K562 (cell line): ENCODE results near the gene GJC2. TPM values are rescaled to one million over a fixed set of nuclear protein-coding genes. Genes with fewer than 3 reads are reported as not detected.

Experiments
- ASH1L ChIP-seq: fragments of 450-650 bp; IDR thresholded peaks from 2 replicates; pipeline ENCODE4 v1.6.1; 2018; ENCODE audit warnings: borderline replicate concordance, mild to moderate bottlenecking, low read depth; ENCODE audit not compliant: partially characterized antibody
- ESRRA ChIP-seq: fragments of 450-650 bp; IDR thresholded peaks from 2 replicates; pipeline ENCODE4 v1.6.1; 2014; ENCODE audit warnings: low read depth, mild to moderate bottlenecking, moderate library complexity, borderline replicate concordance
- GABPA ChIP-seq: fragments of 200-800 bp; sonication (Bioruptor generic); conservative IDR thresholded peaks from 2 replicates; pipeline ENCODE4 v1.6.1; 2016; ENCODE audit warnings: low read depth, missing genetic modification characterization, missing compliant biosample characterization
- HDAC1 ChIP-seq, 2 experiments: fragments of 450-650 bp; IDR thresholded peaks; 2 replicates each; pipeline ENCODE4 v1.6.1; 2016 to 2017; ENCODE audit warnings: inconsistent platforms in 1 of 2, mild to moderate bottlenecking in 1 of 2, moderate library complexity in 1 of 2
- PHF21A ChIP-seq: fragments of 450-650 bp; IDR thresholded peaks from 2 replicates; pipeline ENCODE4 v1.6.1; 2017; ENCODE audit warnings: low read depth, borderline replicate concordance
- RBM34 ChIP-seq: fragments of 200-400 bp; formaldehyde crosslinking; IDR thresholded peaks from 2 replicates; pipeline ENCODE4 v1.6.1; 2018; ENCODE audit warnings: low read length, borderline replicate concordance; ENCODE audit not compliant: insufficient read depth
- STAT5A ChIP-seq: IDR thresholded peaks from 2 replicates; pipeline ENCODE4 v1.6.1; 2012; ENCODE audit warnings: low read length, inconsistent platforms, borderline replicate concordance
- ZNF3 ChIP-seq: fragments of 250-450 bp; sonication (Bioruptor Pico); IDR thresholded peaks from 2 replicates; pipeline ENCODE4 v1.5.0; 2021; ENCODE audit warnings: mild to moderate bottlenecking, moderate library complexity
- ZNF324 ChIP-seq: fragments of 250-450 bp; sonication (Bioruptor Pico); IDR thresholded peaks from 2 replicates; pipeline ENCODE4 v1.4.0; 2020; ENCODE audit warnings: mild to moderate bottlenecking
- ZNF445 ChIP-seq: fragments of 250-450 bp; sonication (Bioruptor Pico); IDR thresholded peaks from 2 replicates; pipeline ENCODE4 v1.4.0; 2020; ENCODE audit warnings: low read depth, mild to moderate bottlenecking, moderate library complexity
- ZNF699 ChIP-seq: fragments of 250-450 bp; sonication (Bioruptor Pico); IDR thresholded peaks from 2 replicates; pipeline ENCODE4 v1.8.0; 2021; ENCODE audit warnings: mild to moderate bottlenecking, moderate library complexity; ENCODE audit not compliant: insufficient replicate concordance
- ZSCAN29 ChIP-seq: fragments of 450-650 bp; IDR thresholded peaks from 2 replicates; pipeline ENCODE4 v1.6.1; 2017
- polyA plus RNA-seq, 8 experiments: library from polyadenylated mRNA; depleted of rRNA in 4 of 8; stranded (reverse) in 5 of 8; unstranded in 3 of 8; fragments of >200 nt; fragmentation: Nextera tagmentation in 2 of 8; fragmentation: Illumina TruSeq in 1 of 8; extraction: Ambion mirVana in 2 of 8; extraction: Trizol in 1 of 8; gene quantifications; 2 replicates each; pipeline versions ENCODE4 v1.2.1 to v1.2.3, GENCODE V29; 2011 to 2014; ENCODE audit warnings: inconsistent platforms in 1 of 8, missing spikeins in 1 of 8
- total RNA-seq, 7 experiments: library from RNA; depleted of rRNA in 6 of 7; stranded (reverse); fragments of >200 nt in 6 of 7; fragmentation: Illumina TruSeq in 2 of 7; extraction: Trizol in 2 of 7; gene quantifications; 2 replicates each; pipeline versions ENCODE4 v1.2.1 to v1.2.3, GENCODE V29; 2011 to 2021; ENCODE audit warnings: low replicate concordance in 1 of 7
- TF ChIP-seq, protein P1 (sequence below): fragments of 450-650 bp; IDR thresholded peaks from 2 replicates; pipeline ENCODE4 v1.6.1; 2018; ENCODE audit not compliant: partially characterized antibody
- TF ChIP-seq, protein P2 (sequence below): fragments of 250-450 bp; sonication (Bioruptor Pico); IDR thresholded peaks from 2 replicates; pipeline ENCODE4 v1.5.0; 2021
- TF ChIP-seq, protein P3 (sequence below), 2 experiments: fragments of 150-350 bp in 1 of 2; IDR thresholded peaks; 2 replicates each; pipeline ENCODE4 v1.6.1; 2012 to 2016; ENCODE audit warnings: low read depth in 2 of 2, low read length in 2 of 2, mild to moderate bottlenecking in 1 of 2, moderate library complexity in 1 of 2
- TF ChIP-seq, protein P4 (sequence below): fragments of 450-650 bp; IDR thresholded peaks from 2 replicates; pipeline ENCODE4 v1.6.1; 2016; ENCODE audit warnings: borderline replicate concordance

The GJC2 gene
- total and polyA plus RNA-seq, 9 of the 15 experiments (the other 6 are each of a cell fraction or from before 2014, with no cell fraction given) = 0.03 to 0.62 (median 0.11) TPM; not detected in 2

DNA sequence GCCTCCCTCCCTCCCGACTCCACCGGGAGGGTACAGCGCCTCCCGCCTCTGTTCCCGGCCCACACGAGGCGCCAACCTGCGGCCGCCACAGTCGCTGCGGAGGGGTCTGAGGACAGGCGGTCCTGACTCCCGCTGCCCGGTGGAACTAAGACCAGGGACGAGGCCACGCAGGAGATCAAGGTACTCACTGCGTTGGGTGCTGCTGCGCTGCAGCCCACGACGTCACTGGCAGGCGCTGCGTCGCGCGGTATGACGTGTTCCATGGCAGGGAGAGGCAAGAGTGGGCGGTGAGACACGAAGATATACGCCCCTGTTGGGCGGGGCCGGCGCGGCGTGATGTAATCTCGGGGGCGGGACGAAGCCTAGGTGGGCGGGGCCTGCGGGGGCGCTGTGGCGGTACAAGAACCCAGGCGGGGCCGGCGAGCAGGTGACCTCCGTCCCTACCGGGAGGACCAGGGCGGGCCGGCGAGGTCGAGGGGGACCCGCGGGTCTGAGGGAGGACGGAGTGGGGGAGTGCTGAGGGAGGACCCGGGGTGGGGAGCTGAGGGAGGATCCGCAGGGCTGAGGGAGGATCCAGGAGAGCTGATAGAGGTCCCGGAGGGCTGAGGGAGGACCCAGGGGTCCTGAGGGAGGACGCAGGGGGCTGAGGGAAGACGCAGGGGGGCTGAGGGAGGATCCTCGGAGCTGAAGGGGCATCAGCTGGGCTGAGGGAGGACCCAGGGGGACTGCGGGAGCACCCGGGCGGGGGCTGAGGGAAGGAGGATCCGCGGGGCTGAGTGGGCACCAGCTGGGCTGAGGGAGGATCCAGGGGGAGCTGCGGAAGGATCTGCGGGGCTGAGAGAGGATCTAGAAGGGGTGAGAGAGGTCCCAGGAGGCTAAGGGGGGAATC, 40.4 kb upstream of the GJC2 start, which contains the start of gene MRPL55 (continued):
- TF ChIP-seq, protein P1, sequence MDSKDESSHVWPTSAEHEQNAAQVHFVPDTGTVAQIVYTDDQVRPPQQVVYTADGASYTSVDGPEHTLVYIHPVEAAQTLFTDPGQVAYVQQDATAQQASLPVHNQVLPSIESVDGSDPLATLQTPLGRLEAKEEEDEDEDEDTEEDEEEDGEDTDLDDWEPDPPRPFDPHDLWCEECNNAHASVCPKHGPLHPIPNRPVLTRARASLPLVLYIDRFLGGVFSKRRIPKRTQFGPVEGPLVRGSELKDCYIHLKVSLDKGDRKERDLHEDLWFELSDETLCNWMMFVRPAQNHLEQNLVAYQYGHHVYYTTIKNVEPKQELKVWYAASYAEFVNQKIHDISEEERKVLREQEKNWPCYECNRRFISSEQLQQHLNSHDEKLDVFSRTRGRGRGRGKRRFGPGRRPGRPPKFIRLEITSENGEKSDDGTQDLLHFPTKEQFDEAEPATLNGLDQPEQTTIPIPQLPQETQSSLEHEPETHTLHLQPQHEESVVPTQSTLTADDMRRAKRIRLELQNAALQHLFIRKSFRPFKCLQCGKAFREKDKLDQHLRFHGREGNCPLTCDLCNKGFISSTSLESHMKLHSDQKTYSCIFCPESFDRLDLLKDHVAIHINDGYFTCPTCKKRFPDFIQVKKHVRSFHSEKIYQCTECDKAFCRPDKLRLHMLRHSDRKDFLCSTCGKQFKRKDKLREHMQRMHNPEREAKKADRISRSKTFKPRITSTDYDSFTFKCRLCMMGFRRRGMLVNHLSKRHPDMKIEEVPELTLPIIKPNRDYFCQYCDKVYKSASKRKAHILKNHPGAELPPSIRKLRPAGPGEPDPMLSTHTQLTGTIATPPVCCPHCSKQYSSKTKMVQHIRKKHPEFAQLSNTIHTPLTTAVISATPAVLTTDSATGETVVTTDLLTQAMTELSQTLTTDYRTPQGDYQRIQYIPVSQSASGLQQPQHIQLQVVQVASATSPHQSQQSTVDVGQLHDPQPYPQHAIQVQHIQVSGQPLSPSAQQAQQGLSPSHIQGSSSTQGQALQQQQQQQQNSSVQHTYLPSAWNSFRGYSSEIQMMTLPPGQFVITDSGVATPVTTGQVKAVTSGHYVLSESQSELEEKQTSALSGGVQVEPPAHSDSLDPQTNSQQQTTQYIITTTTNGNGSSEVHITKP = peak; percentile 26
- TF ChIP-seq PHF21A (0 out of 2 replicates have a peak, but pooled peaks have one; percentile 45), ESRRA (no peak; the same call in 1 of the 2 replicates), ZSCAN29 (0 out of 2 replicates have a peak, but pooled peaks have one; percentile 48), STAT5A (no peak; the same call in 1 of the 2 replicates), ASH1L (no peak), ZNF3 (CRISPR knock-in tag) (no peak), ZNF324 (no peak), ZNF445 (no peak), RBM34 (no peak), GABPA (tag) (no peak), ZNF699 (no peak), HDAC1 (IDR thresholded peaks at IDR 0.05) (peak in 1 of 2 experiments; percentile 94; a peak in 3 of 4 replicates)
- TF ChIP-seq, protein P2, sequence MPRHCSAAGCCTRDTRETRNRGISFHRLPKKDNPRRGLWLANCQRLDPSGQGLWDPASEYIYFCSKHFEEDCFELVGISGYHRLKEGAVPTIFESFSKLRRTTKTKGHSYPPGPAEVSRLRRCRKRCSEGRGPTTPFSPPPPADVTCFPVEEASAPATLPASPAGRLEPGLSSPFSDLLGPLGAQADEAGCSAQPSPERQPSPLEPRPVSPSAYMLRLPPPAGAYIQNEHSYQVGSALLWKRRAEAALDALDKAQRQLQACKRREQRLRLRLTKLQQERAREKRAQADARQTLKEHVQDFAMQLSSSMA (CRISPR knock-in tag) = no peak
- TF ChIP-seq, protein P3, sequence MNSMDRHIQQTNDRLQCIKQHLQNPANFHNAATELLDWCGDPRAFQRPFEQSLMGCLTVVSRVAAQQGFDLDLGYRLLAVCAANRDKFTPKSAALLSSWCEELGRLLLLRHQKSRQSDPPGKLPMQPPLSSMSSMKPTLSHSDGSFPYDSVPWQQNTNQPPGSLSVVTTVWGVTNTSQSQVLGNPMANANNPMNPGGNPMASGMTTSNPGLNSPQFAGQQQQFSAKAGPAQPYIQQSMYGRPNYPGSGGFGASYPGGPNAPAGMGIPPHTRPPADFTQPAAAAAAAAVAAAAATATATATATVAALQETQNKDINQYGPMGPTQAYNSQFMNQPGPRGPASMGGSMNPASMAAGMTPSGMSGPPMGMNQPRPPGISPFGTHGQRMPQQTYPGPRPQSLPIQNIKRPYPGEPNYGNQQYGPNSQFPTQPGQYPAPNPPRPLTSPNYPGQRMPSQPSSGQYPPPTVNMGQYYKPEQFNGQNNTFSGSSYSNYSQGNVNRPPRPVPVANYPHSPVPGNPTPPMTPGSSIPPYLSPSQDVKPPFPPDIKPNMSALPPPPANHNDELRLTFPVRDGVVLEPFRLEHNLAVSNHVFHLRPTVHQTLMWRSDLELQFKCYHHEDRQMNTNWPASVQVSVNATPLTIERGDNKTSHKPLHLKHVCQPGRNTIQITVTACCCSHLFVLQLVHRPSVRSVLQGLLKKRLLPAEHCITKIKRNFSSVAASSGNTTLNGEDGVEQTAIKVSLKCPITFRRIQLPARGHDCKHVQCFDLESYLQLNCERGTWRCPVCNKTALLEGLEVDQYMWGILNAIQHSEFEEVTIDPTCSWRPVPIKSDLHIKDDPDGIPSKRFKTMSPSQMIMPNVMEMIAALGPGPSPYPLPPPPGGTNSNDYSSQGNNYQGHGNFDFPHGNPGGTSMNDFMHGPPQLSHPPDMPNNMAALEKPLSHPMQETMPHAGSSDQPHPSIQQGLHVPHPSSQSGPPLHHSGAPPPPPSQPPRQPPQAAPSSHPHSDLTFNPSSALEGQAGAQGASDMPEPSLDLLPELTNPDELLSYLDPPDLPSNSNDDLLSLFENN (IDR thresholded peaks at IDR 0.05; ENCODE audit: low read depth in 2 of 2, low read length in 2 of 2) = no peak
- TF ChIP-seq, protein P4, sequence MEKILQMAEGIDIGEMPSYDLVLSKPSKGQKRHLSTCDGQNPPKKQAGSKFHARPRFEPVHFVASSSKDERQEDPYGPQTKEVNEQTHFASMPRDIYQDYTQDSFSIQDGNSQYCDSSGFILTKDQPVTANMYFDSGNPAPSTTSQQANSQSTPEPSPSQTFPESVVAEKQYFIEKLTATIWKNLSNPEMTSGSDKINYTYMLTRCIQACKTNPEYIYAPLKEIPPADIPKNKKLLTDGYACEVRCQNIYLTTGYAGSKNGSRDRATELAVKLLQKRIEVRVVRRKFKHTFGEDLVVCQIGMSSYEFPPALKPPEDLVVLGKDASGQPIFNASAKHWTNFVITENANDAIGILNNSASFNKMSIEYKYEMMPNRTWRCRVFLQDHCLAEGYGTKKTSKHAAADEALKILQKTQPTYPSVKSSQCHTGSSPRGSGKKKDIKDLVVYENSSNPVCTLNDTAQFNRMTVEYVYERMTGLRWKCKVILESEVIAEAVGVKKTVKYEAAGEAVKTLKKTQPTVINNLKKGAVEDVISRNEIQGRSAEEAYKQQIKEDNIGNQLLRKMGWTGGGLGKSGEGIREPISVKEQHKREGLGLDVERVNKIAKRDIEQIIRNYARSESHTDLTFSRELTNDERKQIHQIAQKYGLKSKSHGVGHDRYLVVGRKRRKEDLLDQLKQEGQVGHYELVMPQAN = peak; percentile 88
